ENCODE results near the gene ACO2.
"Not testable (repeated sequence)": the region's sequence is repeated elsewhere in the genome, so short reads cannot be mapped to it uniquely, and the experiment has no call there.

The ACO2 gene

DNA sequence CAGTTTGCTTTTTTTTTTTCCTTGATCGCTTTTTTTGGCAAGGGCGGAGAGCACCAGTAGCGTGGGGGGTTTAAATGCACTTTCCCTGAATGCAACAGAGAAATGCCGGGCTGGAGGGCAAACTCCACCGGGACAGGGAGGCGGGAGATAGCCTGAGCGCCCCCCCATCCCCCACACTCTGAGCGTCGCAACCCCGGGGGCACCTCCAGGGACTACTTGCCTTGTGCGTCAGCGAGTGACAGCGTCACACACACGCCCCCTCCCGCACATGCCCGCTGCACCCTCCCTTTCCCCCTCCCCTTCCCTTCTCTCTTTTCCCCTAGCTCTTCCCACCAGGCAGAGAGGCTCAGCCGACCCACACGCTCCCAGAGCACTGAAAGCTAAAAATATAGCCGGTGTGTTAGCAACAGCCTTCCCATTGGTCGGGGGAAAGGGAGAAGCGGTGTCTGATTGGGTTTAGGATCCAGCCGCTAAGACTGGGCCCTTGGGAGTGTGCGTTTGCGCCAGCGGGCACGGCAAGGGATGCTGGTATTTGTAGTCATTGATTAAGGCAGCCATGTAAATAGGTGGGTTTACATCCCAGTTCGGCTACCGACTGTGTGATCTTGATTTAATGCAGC lies 20.6 kb upstream of the ACO2 start:
- DNase-seq (ENCODE audit: low spot score) = peak; percentile 96

DNA sequence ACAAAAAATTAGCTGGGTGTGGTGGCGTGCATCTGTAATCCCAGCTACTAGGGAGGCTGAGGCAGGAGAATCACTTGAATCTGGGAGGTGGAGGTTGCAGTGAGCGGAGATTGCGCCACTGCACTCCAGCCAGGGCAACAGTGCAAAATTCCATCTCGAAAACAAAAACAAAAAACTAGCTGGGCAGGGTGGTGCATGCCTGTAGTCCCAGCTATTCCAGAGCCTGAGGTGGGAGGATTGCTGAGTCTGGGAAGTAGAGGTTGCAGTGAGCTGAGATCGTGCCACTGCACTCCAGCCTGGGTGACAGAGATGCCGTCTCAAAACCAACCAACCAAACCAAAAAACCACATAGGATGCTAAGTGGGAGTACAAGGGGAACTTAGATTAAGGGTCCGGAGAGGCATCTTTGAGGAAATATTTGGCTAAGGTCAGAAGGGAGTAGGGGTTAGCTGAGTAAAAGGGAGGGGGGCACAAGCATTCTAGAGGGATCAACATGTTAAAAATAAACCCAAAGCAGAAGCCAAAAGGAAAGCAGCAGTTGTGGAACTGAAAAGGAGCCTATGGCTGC lies 10.7 kb upstream of the ACO2 start:
- DNase-seq (ENCODE audit: low spot score) = no peak

DNA sequence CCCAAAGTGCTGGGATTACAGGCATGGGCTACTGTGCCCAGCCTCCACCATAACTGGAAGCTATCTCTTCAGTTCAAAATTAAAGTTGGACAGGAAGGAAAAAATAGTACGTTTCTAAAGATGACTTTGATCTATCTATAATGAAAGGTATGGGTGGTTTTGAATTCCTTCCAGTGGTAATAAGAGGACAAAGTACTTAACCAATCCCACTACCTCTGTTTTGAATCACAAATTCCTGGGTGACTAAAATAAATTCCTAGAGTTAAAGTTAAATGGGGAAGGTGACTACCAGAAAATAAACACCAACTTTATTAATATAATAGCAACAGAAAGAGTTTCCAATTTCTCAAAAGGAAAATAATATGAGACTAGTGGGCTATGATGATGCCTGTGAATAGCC lies 9.5 kb upstream of the ACO2 start:
- DNase-seq (ENCODE audit: low spot score) = no peak

DNA sequence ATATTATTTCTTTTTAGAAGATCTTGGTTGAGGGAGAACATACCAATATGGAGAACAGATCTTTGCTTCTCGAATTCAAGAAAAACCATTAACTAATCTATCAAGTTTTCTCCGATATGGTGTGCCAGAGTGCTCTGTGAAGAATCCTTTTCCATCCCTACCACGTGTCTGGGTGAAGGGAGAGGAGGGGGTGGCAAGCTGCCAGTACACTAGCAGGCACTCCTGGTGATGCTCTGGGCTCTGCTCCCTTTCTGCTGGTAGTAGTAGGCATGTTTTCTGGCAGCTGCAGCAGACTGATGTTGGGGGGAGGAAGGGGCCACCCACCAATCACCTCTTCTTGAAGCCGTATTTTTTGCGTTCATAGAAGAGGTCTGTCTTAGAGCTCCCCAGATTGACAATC lies 8.8 kb upstream of the ACO2 start:
- not testable (repeated sequence) for DNase-seq (ENCODE audit: low spot score)

DNA sequence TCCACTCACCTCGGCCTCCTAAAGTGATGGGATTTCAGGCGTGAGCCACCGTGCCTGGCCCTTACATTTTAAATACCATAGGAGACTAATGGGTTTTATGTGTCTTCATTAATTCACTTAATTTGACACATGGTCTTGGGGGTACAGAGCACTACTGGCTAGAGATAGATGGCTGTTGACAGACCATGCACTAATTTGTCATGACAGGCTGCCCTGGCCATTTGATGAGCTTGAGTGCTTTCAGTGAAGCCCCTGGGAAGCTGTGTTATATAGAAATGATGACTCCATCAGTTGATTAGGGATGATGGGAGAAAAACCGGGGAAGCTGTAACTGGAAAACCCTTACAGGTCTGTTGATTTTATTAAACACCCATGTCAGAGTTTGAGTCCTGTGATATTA lies 7.0 kb upstream of the ACO2 start:
- no peak for DNase-seq (ENCODE audit: low spot score)

DNA sequence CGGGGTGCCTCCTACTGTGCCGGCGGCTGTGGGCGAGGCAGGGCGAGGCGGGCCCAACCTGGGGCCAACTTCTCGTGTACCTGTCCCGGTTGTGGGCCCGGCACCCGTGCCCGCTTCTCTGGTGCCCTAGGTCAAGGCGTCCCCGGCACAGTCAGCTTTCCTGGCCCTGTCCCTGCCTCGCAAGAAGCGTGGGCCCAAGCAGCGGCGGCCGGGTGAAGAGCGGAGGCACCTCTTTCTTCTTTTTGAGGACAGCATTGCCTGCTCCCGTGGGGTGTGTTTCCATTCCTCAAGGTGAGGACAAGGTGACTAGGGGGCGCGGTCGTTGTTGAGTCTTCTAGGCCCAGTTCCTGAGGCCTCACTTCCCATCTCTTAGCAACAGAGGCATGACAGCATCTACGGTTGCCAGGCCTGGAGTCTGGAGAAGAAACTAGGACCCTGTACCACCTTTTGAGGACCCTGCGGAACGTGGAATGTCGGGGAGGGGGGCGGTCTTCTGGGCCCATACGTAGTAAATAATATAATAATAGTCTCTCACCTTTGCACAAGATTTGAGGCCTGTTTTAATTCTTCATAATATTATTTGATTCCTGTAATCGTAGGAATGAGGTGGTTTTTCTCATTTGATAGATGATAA lies 418 bp downstream of the ACO2 start:
- no peak for DNase-seq (ENCODE audit: low spot score)

DNA sequence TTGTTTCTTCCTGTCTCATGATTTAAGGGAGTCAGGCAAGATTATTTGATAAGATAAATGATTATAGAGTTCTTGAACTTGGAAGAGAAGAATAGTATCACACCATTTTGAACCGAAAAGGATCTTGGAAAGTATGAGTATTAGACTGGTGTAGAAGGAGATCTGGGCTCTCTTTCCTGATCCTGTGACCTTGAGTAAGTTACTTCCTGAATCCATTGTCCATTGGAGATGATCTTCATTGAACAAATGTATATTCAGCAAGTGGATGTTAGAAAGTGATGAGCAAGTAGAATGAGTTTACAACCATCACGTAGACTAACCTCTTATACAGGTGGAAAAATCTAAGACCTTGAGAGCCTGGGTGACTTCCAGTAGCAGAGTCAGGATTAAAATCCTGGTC lies 2.0 kb downstream of the ACO2 start:
- no peak for DNase-seq (ENCODE audit: low spot score)

GRCh38 chr22:41471568-41471967 lies 2.7 kb downstream of the ACO2 start:
- DNase-seq (ENCODE audit: low spot score) = no peak

- no peak for DNase-seq (ENCODE audit: low spot score)
Measured at GRCh38 chr22:41474872-41475451, 6.0 kb downstream of the ACO2 start.

DNA sequence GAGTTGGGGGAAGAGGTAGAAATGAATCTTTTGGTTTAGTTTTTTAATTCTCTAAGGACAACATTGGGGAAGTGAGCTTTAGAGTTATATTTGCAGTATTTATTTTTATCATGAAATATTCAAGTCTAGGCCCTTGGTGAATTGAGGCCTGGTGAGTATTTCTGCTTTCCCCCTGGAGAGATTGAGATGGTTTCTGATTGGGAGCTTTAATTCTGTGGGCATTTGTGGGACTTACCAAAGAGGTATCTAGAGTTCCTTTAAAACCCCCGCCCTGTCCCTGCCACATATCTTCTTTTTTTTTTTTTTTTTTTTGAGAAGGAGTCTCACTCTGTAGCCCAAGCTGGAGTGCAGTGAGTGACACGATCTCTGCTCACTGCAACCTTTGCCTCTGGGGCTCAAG lies 9.6 kb downstream of the ACO2 start:
- DNase-seq (ENCODE audit: low spot score) = no peak

DNA sequence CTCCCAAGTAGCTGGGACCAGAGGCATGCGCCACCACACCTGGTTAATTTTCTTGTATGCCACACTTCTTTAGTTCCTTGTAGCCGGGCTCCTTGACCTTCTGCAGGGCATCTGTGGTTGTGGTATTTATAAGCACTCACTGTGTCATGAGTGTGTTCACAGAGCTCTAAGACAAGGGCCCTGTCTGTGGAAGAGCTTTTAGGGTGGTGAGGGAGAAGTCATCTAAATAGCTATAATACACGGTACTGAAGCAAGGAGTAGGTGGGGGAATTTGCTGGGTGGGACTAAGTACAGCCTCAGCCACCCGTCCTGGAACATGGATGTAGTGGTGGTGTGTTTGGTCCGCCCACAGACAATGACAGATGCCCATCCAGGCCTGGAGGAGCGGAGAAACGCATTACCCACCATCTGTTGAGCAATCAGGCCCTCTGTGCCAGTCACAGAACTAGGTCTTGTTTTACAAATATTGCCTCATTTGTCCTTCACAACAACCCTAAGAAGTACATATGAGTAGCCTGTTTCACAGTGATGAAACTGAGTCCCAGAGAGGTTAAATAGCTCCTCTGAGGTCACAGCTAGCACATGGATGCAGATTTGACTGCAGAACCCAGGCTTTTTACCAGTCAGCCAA lies 10.1 kb downstream of the ACO2 start:
- DNase-seq (ENCODE audit: low spot score) = no peak

DNA sequence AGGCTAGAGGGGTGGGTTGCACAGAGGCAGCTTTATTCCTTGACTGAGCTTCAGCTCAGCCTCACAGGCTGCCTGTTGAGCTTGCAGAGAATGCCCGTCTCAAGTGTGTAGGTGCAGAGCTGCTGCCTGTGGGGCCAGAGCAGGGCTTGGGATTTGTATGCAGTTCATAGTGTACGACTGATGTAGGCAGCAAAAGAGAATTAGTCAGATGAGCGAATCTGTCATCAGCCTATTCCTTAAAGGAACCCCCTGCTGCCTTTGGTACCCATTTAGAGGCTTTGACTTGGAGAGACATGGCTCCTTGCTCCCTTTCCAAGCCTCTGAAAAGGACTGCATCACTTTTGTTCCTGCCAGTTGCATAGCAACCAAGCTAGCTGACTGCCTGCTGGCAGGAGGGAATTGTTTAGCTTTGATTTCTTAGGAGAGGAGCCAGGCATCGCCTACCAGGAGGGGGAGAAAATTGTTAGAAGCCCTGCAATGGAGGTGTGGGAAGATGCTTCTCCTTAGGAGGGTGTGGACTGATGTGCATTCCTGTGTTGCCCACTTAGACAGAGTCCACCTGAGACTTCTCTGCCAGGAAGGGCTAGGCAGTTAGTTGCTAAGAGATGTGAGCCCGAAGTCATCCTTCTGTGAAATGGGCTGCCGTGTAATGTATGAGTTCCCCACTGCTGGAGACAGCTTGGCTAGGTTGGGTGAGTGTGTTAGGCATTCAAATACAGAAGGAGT lies 10.9 kb downstream of the ACO2 start:
- peak; percentile 57 for DNase-seq (ENCODE audit: low spot score)

GRCh38 chr22:41480397-41480735 lies 11.4 kb downstream of the ACO2 start:
- no peak for DNase-seq (ENCODE audit: low spot score)

DNA sequence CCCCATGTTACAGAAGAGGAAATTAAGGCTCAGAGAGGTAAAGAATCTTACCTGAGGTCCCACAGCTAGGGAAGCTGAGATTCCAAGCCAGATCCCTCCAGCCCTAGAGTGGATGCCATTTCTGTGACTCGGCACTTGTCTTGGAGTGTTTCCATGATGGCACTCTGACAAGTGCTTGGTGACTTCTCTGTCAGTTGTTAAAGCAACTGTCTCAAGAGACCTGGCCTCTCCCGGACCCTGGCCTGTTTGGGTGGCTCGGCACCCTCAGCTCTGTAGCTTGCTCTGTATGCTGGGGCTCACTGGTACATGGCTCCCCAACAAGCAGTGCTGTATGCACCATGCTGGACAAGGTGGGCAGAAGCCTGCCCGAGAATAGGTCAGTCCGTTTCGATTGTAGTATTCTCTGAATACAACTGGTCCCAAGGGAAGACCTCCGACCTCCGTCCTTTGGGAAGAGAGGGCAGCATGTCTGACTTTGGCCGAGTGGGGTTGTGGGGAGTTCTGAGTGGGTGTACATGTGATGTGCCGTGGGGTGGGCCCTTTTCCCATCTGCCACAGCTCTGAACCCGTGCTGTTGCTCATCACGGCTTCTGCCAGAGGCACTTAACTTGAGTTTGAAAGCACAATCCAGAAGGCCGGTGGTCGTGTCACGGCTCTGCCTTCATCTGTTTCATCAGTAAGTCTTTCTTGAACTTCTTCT lies 12.4 kb downstream of the ACO2 start:
- no peak for DNase-seq (ENCODE audit: low spot score)

GRCh38 chr22:41481925-41482318 lies 13.0 kb downstream of the ACO2 start:
- no peak for DNase-seq (ENCODE audit: low spot score)

GRCh38 chr22:41482319-41482935 lies 13.5 kb downstream of the ACO2 start:
- no peak for DNase-seq (ENCODE audit: low spot score)

- no peak for DNase-seq (ENCODE audit: low spot score)
Measured at GRCh38 chr22:41485033-41485432, 16.1 kb downstream of the ACO2 start.

DNA sequence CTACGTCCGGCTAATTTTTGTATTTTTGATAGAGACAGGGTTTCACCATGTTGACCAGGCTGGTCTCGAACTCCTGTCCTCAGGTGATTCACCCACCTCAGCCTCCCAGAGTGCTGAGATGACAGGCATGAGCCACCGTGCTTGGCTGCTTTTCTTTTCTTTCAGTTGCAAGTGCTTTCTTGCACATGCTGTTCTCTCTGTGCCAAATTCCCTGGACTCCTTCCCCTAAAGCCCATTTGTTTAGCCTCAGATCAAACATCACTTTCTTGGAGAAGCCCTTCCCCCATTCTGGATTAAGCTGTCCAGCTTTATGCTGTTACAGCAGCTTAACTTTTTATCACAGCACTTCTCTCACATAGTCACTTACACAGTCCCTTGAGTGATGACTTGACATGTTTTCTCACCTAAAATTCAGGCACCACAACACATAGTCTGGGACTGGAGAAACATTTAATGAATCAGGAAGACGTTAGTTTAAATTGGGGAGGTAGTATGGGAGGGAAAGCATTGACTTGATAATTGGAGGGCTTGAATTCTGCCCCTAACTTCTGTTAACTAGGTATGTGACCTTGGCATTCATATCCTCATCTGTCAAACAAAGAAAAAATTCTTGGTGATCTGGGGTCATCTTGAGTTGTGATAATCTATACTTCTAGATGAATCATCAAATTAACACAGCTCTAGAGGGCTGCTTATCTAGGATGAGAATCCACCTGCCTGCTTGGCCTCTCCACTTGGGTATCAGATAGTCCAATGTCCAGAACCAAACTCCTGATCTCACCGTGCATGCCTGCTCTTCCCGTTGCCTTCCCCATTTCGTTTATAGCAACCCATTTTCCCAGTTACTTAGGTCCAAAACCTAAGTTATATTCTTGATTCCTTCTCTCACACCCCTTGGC lies 18.4 kb downstream of the ACO2 start:
- no peak for DNase-seq (ENCODE audit: low spot score)

DNA sequence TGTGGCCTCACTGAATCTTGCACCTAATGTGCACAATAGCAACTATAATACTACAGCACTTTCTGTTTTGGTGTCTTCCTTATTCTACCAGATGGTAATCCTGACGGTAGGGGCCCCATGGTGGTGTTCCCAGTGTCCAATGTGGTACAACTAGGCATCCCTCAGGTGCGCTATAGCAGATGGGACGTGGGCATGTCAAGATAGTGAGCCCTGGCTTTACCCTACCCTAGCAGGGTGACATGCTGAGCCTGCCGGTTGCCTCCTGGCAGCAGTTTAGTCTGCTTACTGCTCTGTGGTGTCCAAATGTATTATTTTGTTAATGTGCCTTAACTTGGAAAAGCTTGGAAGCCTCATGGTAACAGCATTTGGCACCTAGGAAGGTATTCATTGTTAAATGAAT lies 19.2 kb downstream of the ACO2 start:
- DNase-seq (ENCODE audit: low spot score) = no peak

- DNase-seq (ENCODE audit: low spot score) = no peak
Measured at GRCh38 chr22:41488596-41489385, 19.9 kb downstream of the ACO2 start.

All from ecto neural progenitor cell (in vitro differentiated cells).